NCI-H1694 (cell line): ENCODE data around the gene GMDS.

Source experiments
- DNase-seq: peaks from one replicate; lab custom pipeline; 2025; lab: John Stamatoyannopoulos, UW

GMDS gene

GRCh38 chr6:2245103-2245876, at the start of gene GMDS:
Gene GMDS, minus strand, starts transcription at chr6:2245605.
- DNase-seq: peak; percentile 20

GRCh38 chr6:2285510-2285909, 40.1 kb upstream of the GMDS start:
- no peak for DNase-seq

- DNase-seq: no peak
Measured at GRCh38 chr6:2275892-2276242, 30.5 kb upstream of the GMDS start.

- DNase-seq: no peak
Measured at GRCh38 chr6:2274981-2275891, 29.8 kb upstream of the GMDS start.

- no peak for DNase-seq
Measured at GRCh38 chr6:2272696-2273095, 27.3 kb upstream of the GMDS start.

- DNase-seq: no peak
Measured at GRCh38 chr6:2270054-2270453, 24.6 kb upstream of the GMDS start.

GRCh38 chr6:2266841-2267240, 21.4 kb upstream of the GMDS start:
- no peak for DNase-seq

- no peak for DNase-seq
Measured at GRCh38 chr6:2266031-2266795, 20.8 kb upstream of the GMDS start.

- no peak for DNase-seq
Measured at GRCh38 chr6:2264932-2265331, 19.5 kb upstream of the GMDS start.

GRCh38 chr6:2263896-2264295, 18.5 kb upstream of the GMDS start:
- no peak for DNase-seq

- DNase-seq: no peak
Measured at GRCh38 chr6:2259574-2259973, 14.2 kb upstream of the GMDS start.

GRCh38 chr6:2259002-2259494, 13.6 kb upstream of the GMDS start:
- DNase-seq: no peak

GRCh38 chr6:2258112-2258511, 12.7 kb upstream of the GMDS start:
- no peak for DNase-seq

GRCh38 chr6:2257363-2257762, 12.0 kb upstream of the GMDS start:
- DNase-seq: no peak

- no peak for DNase-seq
Measured at GRCh38 chr6:2254747-2255146, 9.3 kb upstream of the GMDS start.

- no peak for DNase-seq
Measured at GRCh38 chr6:2249126-2249525, 3.7 kb upstream of the GMDS start.

GRCh38 chr6:2247664-2248063, 2.3 kb upstream of the GMDS start:
- DNase-seq: no peak

GRCh38 chr6:2245877-2246863, 765 bp upstream of the GMDS start:
- DNase-seq: peak; percentile 1

GRCh38 chr6:2244261-2245102, 923 bp downstream of the GMDS start:
- no peak for DNase-seq

GRCh38 chr6:2242311-2242710, 3.1 kb downstream of the GMDS start:
- no peak for DNase-seq
